Measurements from ENCODE around the gene CYP46A1. TPM values are rescaled to one million over a fixed set of nuclear protein-coding genes. Genes with fewer than 3 reads are reported as not detected.

CYP46A1 gene
- total RNA-seq, 1 experiment from 2014 or later: 0.36 TPM

DNA sequence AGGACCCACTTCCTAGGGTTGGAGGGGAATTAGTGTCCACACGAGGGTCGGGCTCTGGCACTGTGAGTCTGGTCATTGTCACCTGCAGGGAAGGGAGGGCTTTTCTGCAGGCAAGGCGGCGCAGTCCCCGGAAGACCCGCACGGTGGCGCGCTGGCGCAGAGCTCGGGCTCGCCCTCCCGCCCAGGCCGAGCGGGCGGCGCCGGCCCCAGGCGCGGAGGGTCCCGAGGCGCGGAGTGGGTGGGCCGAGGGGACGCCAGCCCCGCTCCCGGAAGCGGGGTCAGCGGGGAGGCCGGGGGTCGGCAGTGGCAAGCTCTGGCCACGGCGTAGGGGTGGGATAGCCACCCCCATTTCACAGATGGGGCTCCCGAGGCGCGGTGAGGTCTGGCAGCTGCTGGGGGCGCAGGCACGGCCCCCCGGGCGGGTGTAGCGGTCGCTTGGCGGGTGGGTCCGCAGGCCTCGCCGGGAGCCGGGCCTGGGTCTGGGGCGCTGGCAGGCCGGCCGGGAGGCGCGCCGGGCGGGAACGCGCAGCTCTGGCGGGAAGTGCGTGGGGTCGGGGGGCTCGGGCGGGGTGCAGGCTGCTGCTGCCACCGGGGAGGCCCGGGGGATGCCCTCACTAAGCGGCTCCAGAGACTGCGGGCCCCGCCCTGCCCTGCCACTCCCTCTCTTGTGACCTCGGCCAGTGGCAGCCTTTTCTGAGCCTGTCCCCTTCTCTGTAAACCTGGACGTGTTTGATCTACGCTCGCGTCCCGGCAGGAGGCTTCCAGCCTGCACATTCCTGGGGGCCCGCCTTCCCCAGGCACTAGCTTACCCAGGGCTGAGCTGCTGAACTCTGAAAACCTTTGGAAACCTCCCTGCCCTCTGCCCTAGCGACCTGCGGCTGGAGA, 46.1 kb downstream of the CYP46A1 start:
- CTCF ChIA-PET: interaction anchor here (0.6 to 1.0 kb wide), 5 partner anchors 45 to 197 kb away, joined by 3 to 5 read pairs (median 4); no protein-coding TSS in a partner anchor
- BruUV-seq (replicated peaks): no TSS peak
- H3K4me3 ChIP-seq (ENCODE audit: low read depth in 2 of 2, low read length in 2 of 2): peak overlapping the region; percentile 46 to 47
- H3K27me3 ChIP-seq (ENCODE audit: control insufficient read depth, insufficient read depth, low read length): no peaks in the 10 kb centered on the region
- POLR2A ChIA-PET: interaction anchor here (0.5 to 0.6 kb wide), 3 partner anchors 65 to 480 kb away, joined by 4 to 7 read pairs (median 4); no protein-coding TSS in a partner anchor
- H3K36me3 ChIP-seq (ENCODE audit: control insufficient read depth, insufficient read depth, low read length): no peaks in the 10 kb centered on the region
- H3K9me3 ChIP-seq (ENCODE audit: control insufficient read depth, insufficient read depth, low read depth, low read length): no peaks in the 10 kb centered on the region
- 0 out of 2 replicates have a peak overlapping the region, but pooled peaks have one; percentile 48 for H3K27ac ChIP-seq (ENCODE audit: low read length)
- peaks cover 12% of the 10 kb centered on the region for H3K4me1 ChIP-seq (ENCODE audit: control insufficient read depth, insufficient read depth, low read length)
- intact Hi-C loops (cut with micrococcal nuclease; ENCODE audit: unreplicated experiment): loop anchor here (2.0 kb wide), 1 partner anchor 155 kb away; no protein-coding TSS in a partner anchor
- TF ChIP-seq CTCF (IDR thresholded peaks at IDR 0.05) (peak; percentile 92), TCF7L2 (IDR thresholded peaks at IDR 0.05; ENCODE audit: low read depth, low read length) (peak; percentile 39; the same call in 1 of the 2 replicates), REST (IDR thresholded peaks at IDR 0.05; ENCODE audit: insufficient read depth in 1 of 2, low read depth in 2 of 2, low read length in 1 of 2) (no peak), SIN3A (IDR thresholded peaks at IDR 0.05; ENCODE audit: borderline replicate concordance, insufficient read depth, low read depth, low read length) (no peak)
- in situ Hi-C loops (cut with HindIII; ENCODE audit: low pct_unique_long_range_greater_than_20kb, low sequenced_read_pairs): no loop called here
- no peak for DNase-seq (ENCODE audit: low read depth, low spot score)
- ATAC-seq: peak; percentile 78

DNA sequence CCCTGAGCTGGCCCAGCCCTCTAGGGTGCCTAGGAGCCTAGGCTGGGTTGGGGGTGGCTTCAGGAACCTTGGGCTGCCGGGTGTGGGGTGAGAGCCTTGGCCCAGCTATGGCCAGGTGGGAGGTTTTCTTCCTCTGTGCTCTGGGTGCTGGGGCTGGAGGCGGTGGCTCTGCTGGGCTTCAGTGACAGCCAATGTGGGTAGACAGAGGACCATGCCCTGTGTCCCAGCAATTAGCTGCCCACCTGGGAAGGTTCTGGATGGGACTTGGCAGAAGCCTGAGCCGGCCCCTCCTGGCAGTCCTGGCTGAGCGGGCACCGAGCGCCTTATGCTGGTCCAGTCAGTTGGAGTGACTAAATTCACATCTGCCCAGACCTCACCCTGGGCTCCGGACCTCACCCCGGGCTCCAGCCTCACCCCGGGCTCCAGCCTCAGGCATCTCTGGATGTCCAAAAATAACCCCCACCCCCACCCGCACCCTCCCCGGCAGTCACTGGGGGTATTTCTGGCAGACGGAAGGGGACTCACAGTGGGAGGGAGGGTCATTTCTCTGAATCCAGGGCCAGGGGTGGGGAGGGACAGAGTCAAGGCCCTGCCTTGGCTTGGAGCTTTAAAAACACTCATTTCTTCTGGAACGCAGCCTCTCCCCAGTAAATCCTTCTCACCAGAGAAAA, 46.9 kb downstream of the CYP46A1 start:
- H3K27me3 ChIP-seq (ENCODE audit: control insufficient read depth, insufficient read depth, low read length): no peaks in the 10 kb centered on the region
- H3K36me3 ChIP-seq (ENCODE audit: control insufficient read depth, insufficient read depth, low read length): no peaks in the 10 kb centered on the region
- in situ Hi-C loops (cut with HindIII; ENCODE audit: low pct_unique_long_range_greater_than_20kb, low sequenced_read_pairs): no loop called here
- TF ChIP-seq POLR2AphosphoS5 (IDR thresholded peaks at IDR 0.05; ENCODE audit: low read depth, low read length): no peak
- H3K4me1 ChIP-seq (ENCODE audit: control insufficient read depth, insufficient read depth, low read length): peaks cover 12% of the 10 kb centered on the region
- H3K9me3 ChIP-seq (ENCODE audit: control insufficient read depth, insufficient read depth, low read depth, low read length): no peaks in the 10 kb centered on the region
- CTCF ChIA-PET: no interaction called here
- intact Hi-C loops (cut with micrococcal nuclease; ENCODE audit: unreplicated experiment): loop anchor here (2.0 kb wide), 1 partner anchor 154 kb away; no protein-coding TSS in a partner anchor
- POLR2A ChIA-PET: interaction anchor here (0.5 to 0.6 kb wide), 2 partner anchors 213 to 371 kb away, joined by 4 to 6 read pairs; no protein-coding TSS in a partner anchor
- DNase-seq (ENCODE audit: low read depth, low spot score) (no peak), ATAC-seq (peak; percentile 20)
- H3K27ac ChIP-seq (ENCODE audit: low read length): 0 out of 2 replicates have a peak overlapping the region, but pooled peaks have one; percentile 48
- no TSS peak for BruUV-seq (replicated peaks)
- no peak overlapping the region; a peak in 1 of 4 replicates for H3K4me3 ChIP-seq (ENCODE audit: low read depth in 2 of 2, low read length in 2 of 2)

All from Panc1 (cell line).